ENCODE measurements around the gene CD3D.

Gene CD3D

GRCh38 chr11:118342503-118343161 is at the start of gene CD3D:
CD3D (minus strand) TSS chr11:118342705; CDS start chr11:118342607, 98 bp downstream.
- DNase-seq (ENCODE audit: low read depth in 2 of 2), result peak; percentile 21 to 50

GRCh38 chr11:118383657-118384056 is 41.2 kb upstream of the CD3D start:
- no peak for DNase-seq (ENCODE audit: low read depth in 2 of 2)

GRCh38 chr11:118382954-118383353 is 40.4 kb upstream of the CD3D start:
- no peak for DNase-seq (ENCODE audit: low read depth in 2 of 2)

DNA sequence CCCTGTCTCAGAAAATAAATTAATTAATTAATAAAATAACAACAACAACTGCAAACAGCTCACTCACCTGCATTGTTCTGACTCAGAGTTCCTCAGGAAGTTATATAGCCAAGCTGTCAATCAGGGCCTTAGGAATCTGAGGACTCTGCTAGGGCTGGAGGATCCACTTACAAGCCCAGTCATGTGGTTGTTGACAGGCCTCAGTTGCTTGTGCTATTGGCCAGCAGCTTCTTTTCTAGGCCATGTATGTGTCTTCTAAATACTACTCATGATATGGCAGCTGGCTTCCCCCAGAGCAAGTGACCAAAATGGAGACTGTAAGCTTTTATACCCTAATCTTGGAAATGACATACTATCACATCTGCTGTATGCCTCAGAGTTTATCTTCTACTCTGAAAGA is 38.1 kb upstream of the CD3D start:
- no peak for DNase-seq (ENCODE audit: low read depth in 2 of 2)

GRCh38 chr11:118379497-118379896 is 37.0 kb upstream of the CD3D start:
- DNase-seq (ENCODE audit: low read depth in 2 of 2), result no peak

DNA sequence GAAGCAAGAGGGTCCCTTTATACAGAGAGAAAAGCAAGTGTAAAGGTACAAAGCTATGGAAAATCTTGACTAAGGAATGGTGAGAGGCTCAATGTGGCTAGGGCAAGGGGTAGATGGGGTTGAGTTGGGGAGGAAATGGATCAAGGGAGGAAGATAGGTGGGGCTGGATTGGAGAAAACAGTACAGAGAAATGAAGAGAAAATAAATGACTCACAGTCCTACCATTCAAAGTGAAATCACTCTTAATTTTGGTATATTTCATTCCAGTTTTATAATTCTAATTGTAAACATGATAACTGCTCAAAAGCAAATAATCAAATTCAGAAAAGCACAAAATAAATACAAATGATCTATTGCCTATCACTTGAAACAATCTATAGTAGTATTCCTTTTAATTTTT is 33.5 kb upstream of the CD3D start:
- DNase-seq (ENCODE audit: low read depth in 2 of 2), result no peak

GRCh38 chr11:118374729-118375128 is 32.2 kb upstream of the CD3D start:
- DNase-seq (ENCODE audit: low read depth in 2 of 2), result no peak

DNA sequence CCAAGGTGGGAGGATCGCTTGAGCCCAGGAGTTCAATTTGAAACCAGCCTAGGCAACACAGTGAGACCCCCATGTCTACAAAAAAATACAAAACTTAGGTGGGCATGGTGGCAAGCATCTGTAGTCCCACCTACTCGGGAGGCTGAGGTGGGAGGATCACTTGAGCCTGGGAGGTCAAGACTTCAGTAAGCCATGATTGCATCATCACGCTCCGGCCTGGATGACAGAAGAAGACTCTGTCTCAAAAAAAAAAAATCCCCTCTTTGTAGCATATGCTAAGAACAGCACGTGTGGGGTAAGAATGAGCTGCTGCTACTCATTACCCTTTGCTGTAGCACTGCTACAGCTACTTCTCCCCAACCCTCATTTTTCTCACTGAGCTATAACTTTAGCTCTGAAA is 31.4 kb upstream of the CD3D start:
- DNase-seq (ENCODE audit: low read depth in 2 of 2), result no peak

GRCh38 chr11:118373263-118373662 is 30.8 kb upstream of the CD3D start:
- DNase-seq (ENCODE audit: low read depth in 2 of 2), result no peak

DNA sequence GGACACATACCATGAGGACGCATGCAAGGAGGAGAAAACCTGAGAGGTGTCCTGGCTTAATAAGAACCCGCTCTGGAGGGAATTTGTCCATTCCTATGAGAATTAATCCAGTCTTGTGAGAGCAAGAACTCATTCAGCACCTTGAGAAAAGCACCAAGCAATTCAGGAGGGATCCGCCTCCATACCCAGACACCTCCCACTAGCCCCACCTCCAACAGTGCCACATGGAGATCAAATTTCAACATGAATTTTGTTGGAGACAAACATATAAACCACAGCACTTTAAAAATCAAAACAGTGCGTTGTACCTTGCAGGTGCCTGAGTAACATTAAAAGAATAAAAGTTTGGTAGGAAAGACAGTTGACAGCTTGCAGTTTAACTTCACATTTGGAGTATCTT is 28.3 kb upstream of the CD3D start:
- DNase-seq (ENCODE audit: low read depth in 2 of 2), result no peak

DNA sequence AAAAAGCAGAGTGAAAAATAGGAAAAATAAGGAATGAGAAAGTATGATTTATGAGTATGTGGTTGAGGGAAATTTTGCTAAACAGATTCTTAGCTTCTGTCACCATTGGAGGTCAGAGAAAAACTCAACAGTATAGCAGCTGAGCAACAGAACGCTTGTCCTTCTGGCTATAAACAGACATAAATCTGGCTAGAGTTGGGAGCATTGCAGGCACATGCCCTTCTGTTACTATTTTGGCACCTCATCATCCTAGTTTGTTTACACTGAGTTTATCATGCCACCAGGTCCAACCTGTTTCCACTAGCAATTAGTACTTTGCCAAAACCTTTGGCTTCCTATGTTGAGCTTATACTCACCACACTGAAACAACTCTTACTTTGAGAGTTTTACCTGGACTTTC is 23.8 kb upstream of the CD3D start:
- DNase-seq (ENCODE audit: low read depth in 2 of 2), result no peak

DNA sequence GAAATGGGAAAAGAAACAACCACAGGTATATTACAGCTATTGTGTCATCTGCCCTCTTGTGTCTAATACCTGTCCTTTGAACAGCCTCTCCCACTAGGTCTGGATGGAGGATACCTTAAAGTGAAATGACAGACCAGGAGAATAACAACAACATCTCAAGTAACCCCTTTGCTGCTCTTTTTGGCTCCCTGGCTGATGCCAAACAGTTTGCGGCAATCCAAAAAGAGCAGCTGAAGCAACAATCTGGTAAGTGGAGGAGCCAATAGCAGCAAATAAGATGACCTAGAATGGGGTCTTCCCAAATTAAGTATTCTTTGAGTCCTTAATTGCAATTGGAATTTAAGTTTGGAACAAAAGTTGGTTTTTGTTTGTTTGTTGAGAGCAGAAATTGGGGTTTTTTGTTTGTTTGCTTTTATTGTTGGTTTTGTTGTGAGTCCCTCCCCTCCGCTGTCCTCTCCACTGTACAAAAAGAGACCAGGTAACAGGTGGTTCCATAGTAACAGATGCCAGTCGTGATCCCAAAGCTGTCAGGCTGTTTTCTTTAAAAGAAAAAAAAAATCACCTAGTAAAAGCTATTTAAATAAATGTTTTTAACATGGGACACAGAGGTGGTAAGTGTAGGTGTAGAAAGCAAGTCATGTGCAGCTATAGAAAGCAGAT is 22.6 kb upstream of the CD3D start:
- no peak for DNase-seq (ENCODE audit: low read depth in 2 of 2)

DNA sequence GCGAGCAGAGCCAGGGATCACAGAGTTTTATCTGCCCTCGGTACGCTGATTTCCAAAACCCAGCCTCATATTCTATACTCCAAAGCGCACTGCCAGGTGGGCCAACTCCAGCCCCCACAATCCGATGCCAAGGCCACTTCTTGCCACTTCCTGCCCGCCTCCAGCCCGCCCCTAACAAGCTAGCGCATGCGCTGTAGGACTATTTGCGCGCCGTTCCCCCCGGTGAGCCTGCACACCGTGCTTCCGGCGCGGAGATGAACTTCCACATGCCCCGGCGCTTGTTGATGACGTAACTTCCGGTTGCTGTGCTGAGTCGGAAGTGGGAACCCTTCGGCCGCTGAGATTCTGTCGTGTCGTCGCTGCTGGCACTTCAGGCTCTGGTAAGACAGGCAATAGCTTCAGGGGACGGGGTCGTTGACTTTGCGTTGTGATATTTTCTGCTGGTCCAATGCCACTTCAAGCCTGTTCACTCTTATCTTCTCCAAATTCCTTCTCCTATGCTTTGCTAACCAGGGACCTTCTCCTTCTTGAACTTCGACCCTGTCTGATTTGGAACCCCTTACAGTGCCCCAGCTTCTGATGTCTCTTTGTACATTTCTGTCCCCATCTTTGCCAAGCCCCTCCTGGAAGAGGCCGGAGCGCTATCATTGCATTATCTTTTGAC is 16.9 kb upstream of the CD3D start, which contains the start of gene UBE4A:
Gene UBE4A, plus strand, starts transcription at position 306 of the 664 bp plus-strand sequence. CDS start 5,481 bp downstream, outside the sequence.
- peak; percentile 95 to 98 for DNase-seq (ENCODE audit: low read depth in 2 of 2)

DNA sequence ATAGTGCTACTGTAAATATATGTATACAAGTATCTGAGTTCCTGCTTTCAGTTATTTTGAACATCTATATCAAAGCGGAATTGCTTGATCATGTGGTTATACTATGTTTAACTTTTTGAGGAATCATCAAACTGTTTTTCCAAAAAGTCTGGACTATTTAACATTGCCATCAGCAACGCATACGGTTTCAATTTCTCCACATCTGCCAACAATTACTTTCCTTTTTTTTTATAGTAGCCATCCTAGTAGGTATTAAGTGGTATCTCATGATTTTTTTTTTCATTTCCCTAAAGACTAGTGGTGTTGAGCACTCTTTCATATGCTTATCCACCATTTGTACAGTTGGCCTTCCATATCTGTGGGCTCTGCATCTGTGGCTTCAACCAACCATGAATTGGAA is 15.6 kb upstream of the CD3D start:
- DNase-seq (ENCODE audit: low read depth in 2 of 2), result no peak

DNA sequence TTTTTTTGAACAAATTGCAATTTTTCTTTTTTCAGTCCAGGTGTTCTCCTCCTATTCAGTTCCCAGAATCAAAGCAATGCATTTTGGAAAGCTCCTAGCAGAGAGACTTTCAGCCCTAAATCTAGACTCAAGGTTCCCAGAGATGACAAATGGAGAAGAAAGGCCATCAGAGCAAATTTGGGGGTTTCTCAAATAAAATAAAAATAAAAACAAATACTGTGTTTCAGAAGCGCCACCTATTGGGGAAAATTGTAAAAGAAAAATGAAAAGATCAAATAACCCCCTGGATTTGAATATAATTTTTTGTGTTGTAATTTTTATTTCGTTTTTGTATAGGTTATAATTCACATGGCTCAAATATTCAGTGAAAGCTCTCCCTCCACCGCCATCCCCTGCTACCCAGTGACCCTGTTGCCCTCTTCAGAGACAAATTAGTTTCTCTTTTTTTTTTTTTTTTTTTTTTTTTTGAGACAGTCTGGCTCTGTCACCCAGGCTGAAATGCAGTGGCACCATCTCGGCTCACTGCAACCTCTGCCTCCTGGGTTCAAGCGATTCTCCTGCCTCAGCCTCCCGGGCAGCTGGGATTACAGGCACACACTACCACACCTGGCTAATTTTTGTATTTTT is 10.7 kb upstream of the CD3D start:
- no peak for DNase-seq (ENCODE audit: low read depth in 2 of 2)

GRCh38 chr11:118349475-118349874 is 7.0 kb upstream of the CD3D start:
- DNase-seq (ENCODE audit: low read depth in 2 of 2), result no peak

DNA sequence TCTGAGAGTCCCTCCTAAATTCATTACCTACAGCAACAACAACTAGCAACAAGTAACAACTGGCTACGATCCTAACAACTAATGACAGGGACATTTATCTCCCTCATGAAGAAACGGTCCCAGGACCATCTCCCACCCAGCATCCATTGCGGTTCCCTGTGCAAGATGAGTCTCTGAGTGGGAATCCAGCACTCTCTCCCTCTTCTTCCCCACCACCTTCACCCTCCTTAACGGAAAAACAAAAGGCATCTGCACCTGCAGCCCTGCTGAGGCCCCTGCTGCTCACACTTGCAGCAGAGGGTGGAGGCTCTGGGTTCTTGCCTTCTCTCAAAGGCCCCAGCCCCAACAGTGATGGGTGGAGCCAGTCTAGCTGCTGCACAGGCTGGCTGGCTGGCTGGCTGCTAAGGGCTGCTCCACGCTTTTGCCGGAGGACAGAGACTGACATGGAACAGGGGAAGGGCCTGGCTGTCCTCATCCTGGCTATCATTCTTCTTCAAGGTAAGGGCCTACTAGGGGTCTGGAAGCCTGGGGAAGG is 1.5 kb upstream of the CD3D start, which contains the start of gene CD3G:
Gene CD3G, plus strand, starts transcription at position 364 of the 535 bp plus-strand sequence. Its CDS starts 80 bp downstream, at position 444.
- DNase-seq (ENCODE audit: low read depth in 2 of 2), result peak; percentile 55 to 58

DNA sequence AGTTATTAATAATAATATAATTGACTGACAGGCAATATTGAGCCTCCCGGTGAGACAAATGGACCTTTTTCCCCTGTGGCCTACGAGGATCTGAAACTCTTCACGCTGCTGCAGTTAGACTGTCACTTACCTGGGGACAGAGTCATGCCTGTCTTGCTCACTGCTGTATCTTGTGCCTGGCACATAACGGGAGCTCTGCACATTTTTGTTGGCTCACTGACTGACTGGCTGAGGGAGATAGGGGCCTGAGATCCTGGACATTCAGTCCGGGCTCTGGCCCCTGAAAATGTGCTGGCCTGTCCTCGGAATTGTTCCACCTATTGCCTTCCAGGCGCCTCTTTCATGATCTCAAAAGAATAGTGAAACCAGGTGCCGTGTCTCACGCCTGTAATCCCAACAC is 743 bp upstream of the CD3D start:
- no peak for DNase-seq (ENCODE audit: low read depth in 2 of 2)

DNA sequence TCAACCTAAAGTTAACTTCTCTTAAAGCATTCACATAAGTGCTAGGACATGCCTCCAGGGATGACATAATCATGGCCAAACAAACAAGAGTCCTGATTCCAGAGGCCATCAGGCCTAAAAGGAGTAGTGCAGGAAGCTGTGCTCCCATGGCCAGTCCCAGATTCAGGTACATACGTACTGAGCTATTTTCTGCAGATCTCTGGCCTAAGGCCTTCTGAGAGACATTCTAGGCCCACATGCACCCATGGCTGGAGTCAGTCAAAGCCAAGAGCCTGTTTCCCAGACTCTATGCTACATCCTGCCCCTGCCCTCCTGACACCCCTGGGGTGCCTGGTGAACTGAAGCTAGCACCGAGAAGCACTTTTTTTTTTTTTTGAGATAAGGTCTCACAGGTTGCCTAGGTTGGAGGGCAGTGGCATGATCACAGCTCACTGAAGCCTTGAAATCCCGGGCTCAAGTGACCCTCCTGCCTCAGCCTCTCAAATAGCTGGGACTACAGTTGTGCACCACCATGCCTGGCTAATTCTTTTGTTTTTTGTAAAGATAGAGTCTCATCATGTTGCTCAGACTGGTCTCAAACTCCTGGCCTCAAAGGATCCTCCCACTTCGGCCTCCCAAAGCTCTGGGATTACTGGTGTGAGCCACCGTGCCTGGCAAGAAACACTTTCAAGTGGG is 553 bp downstream of the CD3D start:
- DNase-seq (ENCODE audit: low read depth in 2 of 2), result no peak

GRCh38 chr11:118341261-118341660 is 1.2 kb downstream of the CD3D start:
- DNase-seq (ENCODE audit: low read depth in 2 of 2), result no peak

GRCh38 chr11:118340449-118340848 is 2.1 kb downstream of the CD3D start:
- DNase-seq (ENCODE audit: low read depth in 2 of 2), result no peak
